AG10803 (cell line): Measurements from ENCODE around the gene ZBTB46.

Experiments
- DNase-seq: peaks from one replicate; pipeline ENCODE4 v3.0.0; 2010; ENCODE audit warnings: low read depth
- H3K4me3 ChIP-seq: 2 replicates; pipeline ENCODE4 v1.5.1; 2011; ENCODE audit warnings: mild to moderate bottlenecking, low read length, control low read depth
- CTCF ChIP-seq: conservative IDR thresholded peaks from 2 replicates; pipeline ENCODE4 v1.5.1; 2011; ENCODE audit warnings: mild to moderate bottlenecking, low read length, control low read depth, inconsistent platforms

ZBTB46 gene

DNA sequence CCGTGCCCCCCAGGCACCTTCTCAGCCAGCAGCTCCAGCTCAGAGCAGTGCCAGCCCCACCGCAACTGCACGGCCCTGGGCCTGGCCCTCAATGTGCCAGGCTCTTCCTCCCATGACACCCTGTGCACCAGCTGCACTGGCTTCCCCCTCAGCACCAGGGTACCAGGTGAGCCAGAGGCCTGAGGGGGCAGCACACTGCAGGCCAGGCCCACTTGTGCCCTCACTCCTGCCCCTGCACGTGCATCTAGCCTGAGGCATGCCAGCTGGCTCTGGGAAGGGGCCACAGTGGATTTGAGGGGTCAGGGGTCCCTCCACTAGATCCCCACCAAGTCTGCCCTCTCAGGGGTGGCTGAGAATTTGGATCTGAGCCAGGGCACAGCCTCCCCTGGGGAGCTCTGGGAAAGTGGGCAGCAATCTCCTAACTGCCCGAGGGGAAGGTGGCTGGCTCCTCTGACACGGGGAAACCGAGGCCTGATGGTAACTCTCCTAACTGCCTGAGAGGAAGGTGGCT, 133.7 kb downstream of the ZBTB46 start:
- no peak for DNase-seq
- H3K4me3 ChIP-seq: no peak overlapping the region; the same call in 1 of the 2 replicates
- TF ChIP-seq CTCF: no peak

- no peak for DNase-seq
- H3K4me3 ChIP-seq: peak within 1 kb of the TSS; percentile 24
These were observed 134.3 kb downstream of the ZBTB46 start, which contains the start of gene TNFRSF6B for GRCh38 chr20:63696628-63697356. Gene TNFRSF6B, plus strand, starts transcription at chr20:63696652. Its CDS starts 116 bp downstream, at chr20:63696768.

DNA sequence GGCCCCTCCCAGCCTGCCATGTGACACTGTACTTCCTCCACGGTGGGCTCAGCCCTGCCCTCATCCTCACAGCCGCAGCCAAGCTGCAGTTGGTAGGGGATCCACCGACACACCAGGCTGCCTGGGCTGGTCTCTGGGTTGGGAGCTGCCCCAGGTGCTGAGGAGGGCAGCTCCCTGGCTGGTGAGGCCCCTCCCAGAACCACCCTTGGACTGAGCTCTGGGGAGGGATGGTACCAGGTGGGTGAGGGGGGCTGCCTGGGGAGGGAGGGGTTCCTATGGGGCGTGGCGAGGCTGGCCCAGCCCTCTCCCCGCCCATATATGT, 134.8 kb downstream of the ZBTB46 start:
- no peak overlapping the region for H3K4me3 ChIP-seq
- DNase-seq: no peak
- TF ChIP-seq CTCF: no peak

More at GRCh38 chr20:63696628-63697356, 134.3 kb downstream of the ZBTB46 start, which contains the start of gene TNFRSF6B:
- TF ChIP-seq CTCF: no peak

- DNase-seq: no peak
These were observed 135.4 kb downstream of the ZBTB46 start for GRCh38 chr20:63695424-63696305.

DNA sequence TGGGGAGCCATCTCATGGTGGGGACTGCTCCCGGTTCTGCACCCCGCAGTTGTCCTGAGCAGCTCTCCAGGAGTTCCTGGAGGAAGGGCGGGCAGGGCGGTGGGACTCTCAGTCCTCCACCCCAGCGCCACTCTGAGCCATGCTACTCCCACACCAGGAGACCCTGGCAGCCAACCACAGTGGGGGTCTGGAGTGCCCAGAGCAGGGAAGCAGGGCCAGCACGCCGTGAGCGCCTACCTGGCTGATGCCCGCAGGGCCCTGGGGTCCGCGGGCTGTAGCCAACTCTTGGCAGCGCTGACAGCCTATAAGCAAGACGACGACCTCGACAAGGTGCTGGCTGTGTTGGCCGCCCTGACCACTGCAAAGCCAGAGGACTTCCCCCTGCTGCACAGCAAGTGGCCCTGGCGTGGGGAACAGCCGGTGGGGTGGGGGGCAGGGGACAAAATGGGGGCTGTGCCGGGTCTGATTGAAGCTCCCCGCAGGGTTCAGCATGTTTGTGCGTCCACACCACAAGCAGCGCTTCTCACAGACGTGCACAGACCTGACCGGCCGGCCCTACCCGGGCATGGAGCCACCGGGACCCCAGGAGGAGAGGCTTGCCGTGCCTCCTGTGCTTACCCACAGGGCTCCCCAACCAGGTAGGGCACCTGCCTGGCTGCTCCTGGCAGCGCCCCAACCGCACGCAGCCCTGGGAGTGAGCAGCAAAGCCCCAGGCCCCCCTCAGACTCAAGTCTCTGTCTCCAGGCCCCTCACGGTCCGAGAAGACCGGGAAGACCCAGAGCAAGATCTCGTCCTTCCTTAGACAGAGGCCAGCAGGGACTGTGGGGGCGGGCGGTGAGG, 136.3 kb downstream of the ZBTB46 start:
- TF ChIP-seq CTCF: no peak
- H3K4me3 ChIP-seq: no peak overlapping the region
- DNase-seq: no peak

More at GRCh38 chr20:63695424-63696305, 135.4 kb downstream of the ZBTB46 start:
- no peak for TF ChIP-seq CTCF
- no peak overlapping the region for H3K4me3 ChIP-seq

GRCh38 chr20:63693733-63694583, 137.1 kb downstream of the ZBTB46 start:
- no peak for DNase-seq
- TF ChIP-seq CTCF: no peak
- no peak overlapping the region for H3K4me3 ChIP-seq
